Vagina (tissue), 2 donors: ENCODE measurements around the gene DLG2.

Experiments
- CTCF ChIP-seq, 3 experiments: fragments of 450-650 bp in 2 of 3; fragments of 200-600 bp in 1 of 3; sonication (generic) in 1 of 3; IDR thresholded peaks; one replicate each; pipeline ENCODE4 v1.5.1; 2017 to 2019; ENCODE audit warnings: antibody characterized with exemption in 3 of 3, mild to moderate bottlenecking in 2 of 3, moderate library complexity in 2 of 3
- POLR2A ChIP-seq, 2 donors: fragments of 450-650 bp; IDR thresholded peaks; one replicate each; pipeline ENCODE4 v1.6.1; 2017; ENCODE audit warnings: antibody characterized with exemption in 2 of 2, mild to moderate bottlenecking in 2 of 2, moderate library complexity in 2 of 2
- POLR2AphosphoS5 ChIP-seq, 2 donors: sonication (generic); formaldehyde crosslinking; IDR thresholded peaks; one replicate each; pipeline ENCODE4 v1.9.0; 2017; ENCODE audit warnings: antibody characterized with exemption in 2 of 2, mild to moderate bottlenecking in 2 of 2, low read depth in 1 of 2; ENCODE audit not compliant: insufficient read depth in 1 of 2

- TF ChIP-seq POLR2A (IDR thresholded peaks at IDR 0.05) (no peak), CTCF (IDR thresholded peaks at IDR 0.05) (no peak), POLR2AphosphoS5 (IDR thresholded peaks at IDR 0.05; ENCODE audit: insufficient read depth in 1 of 2, low read depth in 1 of 2) (no peak)
Observed at GRCh38 chr11:84218318-84218717, 1408.8 kb downstream of the DLG2 start.
